SHP77 treated with DMSO at 0.1 percent for 48 hours (cell line): ENCODE measurements around the gene RAPGEF2.
"Not testable (repeated sequence)": the region's sequence is repeated elsewhere in the genome, so short reads cannot be mapped to it uniquely, and the experiment has no call there.

Source experiments
- DNase-seq: peaks from one replicate; lab custom pipeline; 2025; lab: John Stamatoyannopoulos, UW

The RAPGEF2 gene

GRCh38 chr4:159374749-159375530 lies 272.1 kb downstream of the RAPGEF2 start:
- no peak for DNase-seq

- no peak for DNase-seq
These were observed 273.4 kb downstream of the RAPGEF2 start for GRCh38 chr4:159376289-159376688.

GRCh38 chr4:159378056-159378616 lies 275.3 kb downstream of the RAPGEF2 start:
- no peak for DNase-seq

GRCh38 chr4:159379064-159379463 lies 276.2 kb downstream of the RAPGEF2 start:
- not testable (repeated sequence) for DNase-seq

GRCh38 chr4:159379836-159380235 lies 277.0 kb downstream of the RAPGEF2 start:
- no peak for DNase-seq

- no peak for DNase-seq
These were observed 280.1 kb downstream of the RAPGEF2 start for GRCh38 chr4:159382856-159383561.

- no peak for DNase-seq
These were observed 280.7 kb downstream of the RAPGEF2 start for GRCh38 chr4:159383562-159383931.

- DNase-seq, result no peak
These were observed 281.1 kb downstream of the RAPGEF2 start for GRCh38 chr4:159384017-159384416.

GRCh38 chr4:159384632-159385031 lies 281.8 kb downstream of the RAPGEF2 start:
- no peak for DNase-seq

GRCh38 chr4:159386620-159387019 lies 283.7 kb downstream of the RAPGEF2 start:
- DNase-seq, result no peak

GRCh38 chr4:159389756-159390155 lies 286.9 kb downstream of the RAPGEF2 start:
- DNase-seq, result no peak

- no peak for DNase-seq
These were observed 287.8 kb downstream of the RAPGEF2 start for GRCh38 chr4:159390648-159391047.

GRCh38 chr4:159395693-159396092 lies 292.8 kb downstream of the RAPGEF2 start:
- no peak for DNase-seq

- no peak for DNase-seq
These were observed 293.3 kb downstream of the RAPGEF2 start for GRCh38 chr4:159396151-159396550.

GRCh38 chr4:159398236-159398638 lies 295.4 kb downstream of the RAPGEF2 start:
- no peak for DNase-seq

- DNase-seq, result no peak
These were observed 297.8 kb downstream of the RAPGEF2 start for GRCh38 chr4:159400558-159401225.

GRCh38 chr4:159401226-159401712 lies 298.4 kb downstream of the RAPGEF2 start:
- DNase-seq, result no peak

- DNase-seq, result no peak
These were observed 299.0 kb downstream of the RAPGEF2 start for GRCh38 chr4:159401791-159402380.
